NB4 (cell line): ENCODE data around the gene NSMCE4A.

Experiments
- MAX ChIP-seq: IDR thresholded peaks from 2 replicates; pipeline ENCODE4 v1.6.1; 2011; ENCODE audit warnings: low read depth, low read length
- POLR2A ChIP-seq: IDR thresholded peaks from 2 replicates; pipeline ENCODE4 v1.6.1; 2011; ENCODE audit warnings: mild to moderate bottlenecking; ENCODE audit not compliant: insufficient read length; ENCODE audit errors: extremely low read depth
- TF ChIP-seq, protein P1 (sequence below): IDR thresholded peaks from one replicate; pipeline ENCODE4 v1.5.1; 2012; ENCODE audit warnings: low read depth, low read length

DNA sequence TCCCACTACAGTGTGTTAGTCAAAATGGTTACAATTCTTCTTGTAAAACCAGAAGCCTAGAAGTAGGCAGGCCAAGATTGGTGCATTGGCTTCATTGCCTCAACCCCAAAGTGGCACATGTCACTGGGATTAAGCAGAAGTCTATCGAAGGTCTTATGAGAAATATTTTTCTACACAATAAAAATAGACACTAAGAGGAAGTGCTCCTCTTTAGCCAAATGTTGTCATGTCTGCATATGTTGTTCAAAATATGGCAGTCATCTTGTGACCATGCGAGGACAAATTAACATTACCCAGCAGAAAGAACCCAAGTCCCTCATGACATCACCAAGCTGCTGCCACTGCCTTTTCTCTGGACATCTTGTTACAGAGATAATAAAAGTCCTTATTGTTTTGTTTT lies 6.3 kb upstream of the NSMCE4A start:
- TF ChIP-seq, protein P1, sequence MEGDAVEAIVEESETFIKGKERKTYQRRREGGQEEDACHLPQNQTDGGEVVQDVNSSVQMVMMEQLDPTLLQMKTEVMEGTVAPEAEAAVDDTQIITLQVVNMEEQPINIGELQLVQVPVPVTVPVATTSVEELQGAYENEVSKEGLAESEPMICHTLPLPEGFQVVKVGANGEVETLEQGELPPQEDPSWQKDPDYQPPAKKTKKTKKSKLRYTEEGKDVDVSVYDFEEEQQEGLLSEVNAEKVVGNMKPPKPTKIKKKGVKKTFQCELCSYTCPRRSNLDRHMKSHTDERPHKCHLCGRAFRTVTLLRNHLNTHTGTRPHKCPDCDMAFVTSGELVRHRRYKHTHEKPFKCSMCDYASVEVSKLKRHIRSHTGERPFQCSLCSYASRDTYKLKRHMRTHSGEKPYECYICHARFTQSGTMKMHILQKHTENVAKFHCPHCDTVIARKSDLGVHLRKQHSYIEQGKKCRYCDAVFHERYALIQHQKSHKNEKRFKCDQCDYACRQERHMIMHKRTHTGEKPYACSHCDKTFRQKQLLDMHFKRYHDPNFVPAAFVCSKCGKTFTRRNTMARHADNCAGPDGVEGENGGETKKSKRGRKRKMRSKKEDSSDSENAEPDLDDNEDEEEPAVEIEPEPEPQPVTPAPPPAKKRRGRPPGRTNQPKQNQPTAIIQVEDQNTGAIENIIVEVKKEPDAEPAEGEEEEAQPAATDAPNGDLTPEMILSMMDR, result no peak
- TF ChIP-seq POLR2A (no peak), MAX (no peak)
